Stomach smooth muscle (tissue), 2 donors: ENCODE data around the gene BTF3.
A peak's percentile ranks its signal among the peaks of the same experiment; 100 is the strongest.
"Not testable (repeated sequence)": the region's sequence is repeated elsewhere in the genome, so short reads cannot be mapped to it uniquely, and the experiment has no call there.

ENCODE experiments used
- H3K27ac ChIP-seq: one replicate; pipeline ENCODE4 v1.7.0; 2013; ENCODE audit warnings: mild to moderate bottlenecking, low read length, inconsistent platforms
- H3K27me3 ChIP-seq, 2 donors: one replicate each; pipeline ENCODE4 v1.7.0; 2013; ENCODE audit warnings: low read length in 2 of 2; ENCODE audit not compliant: insufficient read depth in 2 of 2, control insufficient read depth in 1 of 2
- H3K36me3 ChIP-seq, 2 donors: one replicate each; pipeline ENCODE4 v1.7.0; 2013; ENCODE audit warnings: low read length in 2 of 2; ENCODE audit not compliant: control insufficient read depth in 2 of 2, insufficient read depth in 2 of 2
- H3K4me1 ChIP-seq: one replicate; pipeline ENCODE4 v1.7.0; 2013; ENCODE audit warnings: low read length; ENCODE audit not compliant: control insufficient read depth, insufficient read depth
- H3K4me3 ChIP-seq, 2 donors: one replicate each; pipeline ENCODE4 v1.7.0; 2013; ENCODE audit warnings: low read length in 2 of 2
- H3K9ac ChIP-seq, 2 donors: one replicate each; pipeline ENCODE4 v1.7.0; 2013; ENCODE audit warnings: low read length in 2 of 2, mild to moderate bottlenecking in 1 of 2
- H3K9me3 ChIP-seq, 2 donors: one replicate each; pipeline ENCODE4 v1.7.0; 2013; ENCODE audit warnings: low read length in 2 of 2; ENCODE audit not compliant: control insufficient read depth in 2 of 2
- donor health status: healthy.
- donor health status: Pancreatic carcinoma.

BTF3 gene

GRCh38 chr5:73486119-73486899 is 11.9 kb upstream of the BTF3 start:
- no peak overlapping the region for H3K9ac ChIP-seq
- no peak overlapping the region for H3K27ac ChIP-seq
- H3K27me3 ChIP-seq, result peaks cover 4 to 7% of the 10 kb centered on the region in 2 donors
- no peaks in the 10 kb centered on the region for H3K36me3 ChIP-seq
- no peaks in the 10 kb centered on the region for H3K9me3 ChIP-seq
- no peaks in the 10 kb centered on the region for H3K4me1 ChIP-seq
- no peak overlapping the region for H3K4me3 ChIP-seq

- H3K27me3 ChIP-seq, H3K36me3 ChIP-seq, H3K9me3 ChIP-seq, H3K4me3 ChIP-seq, H3K27ac ChIP-seq, H3K9ac ChIP-seq, H3K4me1 ChIP-seq: not testable (repeated sequence)
Observed at GRCh38 chr5:73487257-73487656, 11.0 kb upstream of the BTF3 start.

GRCh38 chr5:73487815-73488214 is 10.4 kb upstream of the BTF3 start:
- Histone ChIP-seq H3K27ac (no peak overlapping the region), H3K9me3 (no peaks in the 10 kb centered on the region), H3K4me1 (no peaks in the 10 kb centered on the region), H3K27me3 (peaks cover 4% of the 10 kb centered on the region in 2 donors), H3K36me3 (no peaks in the 10 kb centered on the region), H3K9ac (no peak overlapping the region), H3K4me3 (no peak overlapping the region)

GRCh38 chr5:73488806-73489205 is 9.4 kb upstream of the BTF3 start:
- no peak overlapping the region for H3K9ac ChIP-seq
- no peaks in the 10 kb centered on the region for H3K36me3 ChIP-seq
- H3K4me3 ChIP-seq, result no peak overlapping the region
- no peaks in the 10 kb centered on the region for H3K9me3 ChIP-seq
- H3K27me3 ChIP-seq, result peaks cover 4% of the 10 kb centered on the region in 2 donors
- H3K4me1 ChIP-seq, result no peaks in the 10 kb centered on the region
- H3K27ac ChIP-seq, result no peak overlapping the region

- Histone ChIP-seq H3K4me3 (no peak overlapping the region), H3K9ac (no peak overlapping the region), H3K4me1 (no peaks in the 10 kb centered on the region), H3K27me3 (peaks cover 4% of the 10 kb centered on the region in 2 donors), H3K9me3 (no peaks in the 10 kb centered on the region), H3K36me3 (no peaks in the 10 kb centered on the region), H3K27ac (no peak overlapping the region)
Observed at GRCh38 chr5:73490088-73490487, 8.2 kb upstream of the BTF3 start.

GRCh38 chr5:73491155-73491554 is 7.1 kb upstream of the BTF3 start:
- no peak overlapping the region for H3K4me3 ChIP-seq
- H3K9me3 ChIP-seq, result no peaks in the 10 kb centered on the region
- peaks cover 4% of the 10 kb centered on the region in 2 donors for H3K27me3 ChIP-seq
- H3K9ac ChIP-seq, result no peak overlapping the region
- no peaks in the 10 kb centered on the region for H3K36me3 ChIP-seq
- no peak overlapping the region for H3K27ac ChIP-seq
- no peaks in the 10 kb centered on the region for H3K4me1 ChIP-seq

- Histone ChIP-seq H3K36me3 (no peaks in the 10 kb centered on the region), H3K9me3 (no peaks in the 10 kb centered on the region), H3K4me1 (peaks cover 6% of the 10 kb centered on the region), H3K9ac (no peak overlapping the region), H3K27me3 (no peaks in the 10 kb centered on the region), H3K4me3 (no peak overlapping the region), H3K27ac (no peak overlapping the region)
Observed at GRCh38 chr5:73493421-73493820, 4.8 kb upstream of the BTF3 start.

- no peaks in the 10 kb centered on the region for H3K9me3 ChIP-seq
- peaks cover 8% of the 10 kb centered on the region for H3K4me1 ChIP-seq
- no peak overlapping the region for H3K27ac ChIP-seq
- no peak overlapping the region for H3K9ac ChIP-seq
- H3K4me3 ChIP-seq, result no peak overlapping the region
- no peaks in the 10 kb centered on the region for H3K27me3 ChIP-seq
- no peaks in the 10 kb centered on the region for H3K36me3 ChIP-seq
Observed at GRCh38 chr5:73494721-73495120, 3.5 kb upstream of the BTF3 start.

- Histone ChIP-seq H3K27me3 (no peaks in the 10 kb centered on the region), H3K4me1 (peaks cover 15% of the 10 kb centered on the region), H3K27ac (no peak overlapping the region), H3K4me3 (no peak overlapping the region), H3K36me3 (no peaks in the 10 kb centered on the region), H3K9me3 (no peaks in the 10 kb centered on the region), H3K9ac (no peak overlapping the region)
Observed at GRCh38 chr5:73495772-73496335, 2.4 kb upstream of the BTF3 start.

- no peaks in the 10 kb centered on the region for H3K9me3 ChIP-seq
- H3K36me3 ChIP-seq, result peaks cover 0 to 5% of the 10 kb centered on the region in 2 donors
- H3K9ac ChIP-seq, result no peak overlapping the region
- no peak overlapping the region for H3K4me3 ChIP-seq
- H3K27me3 ChIP-seq, result no peaks in the 10 kb centered on the region
- H3K27ac ChIP-seq, result no peak overlapping the region
- peaks cover 15% of the 10 kb centered on the region for H3K4me1 ChIP-seq
Observed at GRCh38 chr5:73496984-73497457, 1.2 kb upstream of the BTF3 start.

GRCh38 chr5:73497497-73498056 is 665 bp upstream of the BTF3 start:
- Histone ChIP-seq H3K9me3 (no peaks in the 10 kb centered on the region), H3K4me3 (peak overlapping the region; percentile 78 to 92), H3K4me1 (peaks cover 15% of the 10 kb centered on the region), H3K27ac (peak overlapping the region; percentile 88), H3K36me3 (peaks cover under 1 to 5% of the 10 kb centered on the region in 2 donors), H3K9ac (peak overlapping the region; percentile 95 to 97), H3K27me3 (no peaks in the 10 kb centered on the region)
